NCI-H1694 (cell line): ENCODE data around the gene TMEFF2.

Source experiments
- DNase-seq: peaks from one replicate; lab custom pipeline; 2025; lab: John Stamatoyannopoulos, UW

Gene TMEFF2

GRCh38 chr2:192016265-192016664 is 178.5 kb downstream of the TMEFF2 start:
- no peak for DNase-seq

- DNase-seq, result no peak
Observed at GRCh38 chr2:192013211-192013610, 181.5 kb downstream of the TMEFF2 start.

- no peak for DNase-seq
Observed at GRCh38 chr2:192011196-192011595, 183.5 kb downstream of the TMEFF2 start.

GRCh38 chr2:192010073-192010472 is 184.7 kb downstream of the TMEFF2 start:
- DNase-seq, result no peak

- no peak for DNase-seq
Observed at GRCh38 chr2:192007581-192008228, 187.0 kb downstream of the TMEFF2 start.

GRCh38 chr2:192005211-192005610 is 189.5 kb downstream of the TMEFF2 start:
- DNase-seq, result no peak

GRCh38 chr2:192004188-192004963 is 190.4 kb downstream of the TMEFF2 start:
- no peak for DNase-seq

GRCh38 chr2:192002418-192002817 is 192.3 kb downstream of the TMEFF2 start:
- no peak for DNase-seq

- peak; percentile 97 for DNase-seq
Observed at GRCh38 chr2:192000196-192000980, 194.3 kb downstream of the TMEFF2 start.

GRCh38 chr2:191999101-191999841 is 195.5 kb downstream of the TMEFF2 start:
- DNase-seq, result no peak

GRCh38 chr2:191995285-191995684 is 199.4 kb downstream of the TMEFF2 start:
- no peak for DNase-seq

- DNase-seq, result no peak
Observed at GRCh38 chr2:191994749-191995148, 200.0 kb downstream of the TMEFF2 start.

- no peak for DNase-seq
Observed at GRCh38 chr2:191991442-191991841, 203.3 kb downstream of the TMEFF2 start.

- DNase-seq, result no peak
Observed at GRCh38 chr2:191985740-191986139, 209.0 kb downstream of the TMEFF2 start.

- DNase-seq, result no peak
Observed at GRCh38 chr2:191983591-191983990, 211.1 kb downstream of the TMEFF2 start.

GRCh38 chr2:191983186-191983585 is 211.5 kb downstream of the TMEFF2 start:
- DNase-seq, result no peak

- DNase-seq, result no peak
Observed at GRCh38 chr2:191981706-191982105, 213.0 kb downstream of the TMEFF2 start.

GRCh38 chr2:191980483-191980882 is 214.2 kb downstream of the TMEFF2 start:
- DNase-seq, result no peak

- DNase-seq, result no peak
Observed at GRCh38 chr2:191979221-191979730, 215.5 kb downstream of the TMEFF2 start.

- no peak for DNase-seq
Observed at GRCh38 chr2:191977754-191978153, 217.0 kb downstream of the TMEFF2 start.

GRCh38 chr2:191976436-191976835 is 218.3 kb downstream of the TMEFF2 start:
- no peak for DNase-seq

GRCh38 chr2:191974676-191975075 is 220.1 kb downstream of the TMEFF2 start:
- no peak for DNase-seq
